ENCODE results near the gene NHEJ1. TPM values are rescaled to one million over a fixed set of nuclear protein-coding genes. Genes with fewer than 3 reads are reported as not detected.

Gene NHEJ1
- total and polyA plus RNA-seq, 7 experiments from 2014 or later: 11.4 to 32.7 (median 18.5) TPM

DNA sequence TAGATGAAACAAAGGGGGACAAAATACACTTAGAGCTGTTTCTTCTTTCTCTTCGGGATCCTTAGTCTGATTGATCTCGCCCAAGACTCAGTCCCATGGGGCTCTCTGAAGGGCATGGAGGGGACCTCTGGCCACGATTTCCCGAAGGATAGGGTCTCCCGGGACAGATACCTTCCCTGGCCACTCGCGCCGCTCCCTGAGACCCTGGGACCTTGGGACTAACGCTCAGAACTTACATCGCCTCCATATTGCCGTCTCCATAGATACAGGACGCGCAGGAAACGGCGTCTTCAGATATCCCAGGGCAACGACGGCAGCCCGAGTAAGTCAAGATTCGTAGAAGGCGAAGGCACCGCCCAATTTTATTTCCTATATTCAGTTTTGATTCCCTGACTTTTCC lies 119.4 kb downstream of the NHEJ1 start, which contains the start of gene CFAP65:
Gene CFAP65 (minus strand): TSS at position 265 of the 400 bp plus-strand sequence. CDS start 2,468 bp downstream, outside the sequence.
- peak within 1 kb of the TSS in 9 of 10 donors; percentile 28 to 83 (median 70) for H3K4me3 Mint-ChIP-seq
- H3K36me3 Mint-ChIP-seq: no peaks in the 10 kb centered on the region

DNA sequence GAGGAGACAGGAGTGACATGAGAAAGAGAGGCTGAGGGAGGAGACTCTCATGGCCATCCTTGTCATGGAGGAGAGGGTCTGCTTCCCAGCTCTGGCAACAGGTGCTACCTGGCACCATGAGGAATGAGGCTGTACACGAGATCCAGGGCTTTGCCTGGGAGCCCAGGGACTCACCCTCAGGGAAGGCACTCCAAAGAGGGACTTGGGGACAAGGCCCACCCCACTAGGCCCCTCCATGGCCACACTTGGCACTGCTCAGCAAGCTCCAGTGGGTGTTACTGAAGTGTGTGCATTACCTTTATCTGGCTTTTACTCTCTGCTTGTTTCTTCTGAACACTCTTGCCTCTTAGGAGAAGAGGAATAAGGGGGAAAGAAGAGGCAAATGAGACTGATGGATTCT lies 122.0 kb downstream of the NHEJ1 start:
- no peaks in the 10 kb centered on the region for H3K36me3 ChIP-seq (ENCODE audit: control insufficient read depth in 2 of 3, insufficient read depth in 3 of 3, low read length in 3 of 3)
- ChIA-PET POLR2A (no interaction called here), CTCF (interaction anchor here (0.6 kb wide), 2 partner anchors 23 to 115 kb away, joined by 3 to 4 read pairs; no protein-coding TSS in a partner anchor)
- no peak overlapping the region for H3K4me3 Mint-ChIP-seq
- intact Hi-C loops (cut with micrococcal nuclease): no loop called here
- H3K27me3 Mint-ChIP-seq: peaks cover 59 to 76% (median 71%) of the 10 kb centered on the region in 5 donors
- H3K9me3 Mint-ChIP-seq: peaks cover 0 to 6% (median 0%) of the 10 kb centered on the region in 11 donors
- peaks cover 0 to 7% of the 10 kb centered on the region in 2 donors for H3K27me3 ChIP-seq (ENCODE audit: control insufficient read depth in 2 of 2, insufficient read depth in 2 of 2, low read length in 2 of 2)
- no peak overlapping the region for H3K27ac Mint-ChIP-seq
- no peak overlapping the region for H3K4me3 ChIP-seq (ENCODE audit: low read length)
- H3K4me1 ChIP-seq (ENCODE audit: control insufficient read depth in 2 of 2, insufficient read depth in 2 of 2, low read length in 2 of 2): peaks cover 0 to 7% of the 10 kb centered on the region in 2 donors
- peaks cover 0 to 5% (median 0%) of the 10 kb centered on the region in 3 experiments for H3K9me3 ChIP-seq (ENCODE audit: control insufficient read depth in 2 of 3, low read length in 3 of 3)
- peaks cover 5 to 16% (median 11%) of the 10 kb centered on the region in 7 donors for H3K4me1 Mint-ChIP-seq
- ATAC-seq: no peak
- H3K36me3 Mint-ChIP-seq: no peaks in the 10 kb centered on the region
- DNase-seq: no peak
- H3K27ac ChIP-seq (ENCODE audit: low read depth, low read length): no peak overlapping the region

More for the DNA sequence above, 119.4 kb downstream of the NHEJ1 start, which contains the start of gene CFAP65:
- Histone ChIP-seq H3K36me3 (ENCODE audit: control insufficient read depth in 2 of 3, insufficient read depth in 3 of 3, low read length in 3 of 3) (no peaks in the 10 kb centered on the region), H3K4me3 (ENCODE audit: low read length) (no peak within 1 kb of the TSS), H3K27me3 (ENCODE audit: control insufficient read depth in 2 of 2, insufficient read depth in 2 of 2, low read length in 2 of 2) (peaks cover 0 to 12% of the 10 kb centered on the region in 2 donors), H3K27ac (ENCODE audit: low read depth, low read length) (no peak within 1 kb of the TSS), H3K9me3 (ENCODE audit: control insufficient read depth in 2 of 3, low read length in 3 of 3) (peaks cover 0 to 5% (median 0%) of the 10 kb centered on the region in 3 experiments), H3K4me1 (ENCODE audit: control insufficient read depth in 2 of 2, insufficient read depth in 2 of 2, low read length in 2 of 2) (peaks cover 0 to 7% of the 10 kb centered on the region in 2 donors)
- Mint-ChIP-seq H3K4me1 (peaks cover 5 to 16% (median 11%) of the 10 kb centered on the region in 7 donors), H3K27ac (no peak within 1 kb of the TSS), H3K9me3 (peaks cover 0 to 6% (median 0%) of the 10 kb centered on the region in 11 donors), H3K27me3 (peaks cover 54 to 78% (median 72%) of the 10 kb centered on the region in 5 donors)
- CTCF ChIA-PET: interaction anchor here (1.4 to 1.7 kb wide), 2 partner anchors 11 to 17 kb away, joined by 3 to 6 read pairs; no protein-coding TSS in a partner anchor
- POLR2A ChIA-PET: no interaction called here
- intact Hi-C loops (cut with micrococcal nuclease): no loop called here
- peak in 4 of 9 donors; percentile 25 to 45 (median 30) for DNase-seq
- peak; percentile 44 for ATAC-seq

DNA sequence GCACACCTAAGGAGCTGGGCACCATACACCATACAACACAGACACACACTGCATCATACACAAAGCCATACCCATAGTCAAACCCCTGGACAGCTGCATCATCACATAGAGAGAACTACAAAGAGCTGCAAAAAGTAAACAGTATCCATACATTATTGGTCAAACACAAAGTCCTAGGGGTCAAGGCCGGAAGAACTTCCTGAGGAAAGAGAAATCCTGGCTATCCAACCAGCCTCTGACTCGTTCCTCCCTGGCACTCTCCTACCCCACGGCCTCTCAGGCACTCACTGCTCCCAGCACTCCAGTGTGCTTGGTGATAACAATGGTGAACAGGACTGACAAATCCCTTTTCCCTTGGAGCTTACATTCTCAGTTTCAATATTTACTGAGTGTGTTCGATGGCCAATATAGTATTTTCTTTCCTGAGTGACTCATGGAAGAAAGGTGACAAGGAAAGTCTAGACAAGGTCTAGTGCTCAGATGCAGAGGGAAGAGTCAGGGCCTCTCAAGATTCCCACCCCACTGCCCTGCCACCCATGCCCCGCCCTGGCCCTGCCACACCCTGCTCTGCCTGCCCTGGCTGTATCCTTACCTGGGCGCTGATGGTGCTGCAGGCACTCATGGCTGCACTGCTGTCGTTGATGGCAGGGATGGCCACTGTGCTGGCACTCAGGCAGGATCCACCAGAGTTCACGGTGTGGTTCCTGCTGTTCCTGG lies 122.7 kb downstream of the NHEJ1 start:
- H3K36me3 ChIP-seq (ENCODE audit: control insufficient read depth in 2 of 3, insufficient read depth in 3 of 3, low read length in 3 of 3): no peaks in the 10 kb centered on the region
- H3K9me3 ChIP-seq (ENCODE audit: control insufficient read depth in 2 of 3, low read length in 3 of 3): peaks cover 0 to 5% (median 0%) of the 10 kb centered on the region in 3 experiments
- H3K4me1 ChIP-seq (ENCODE audit: control insufficient read depth in 2 of 2, insufficient read depth in 2 of 2, low read length in 2 of 2): peaks cover 0 to 7% of the 10 kb centered on the region in 2 donors
- peaks cover 58 to 76% (median 71%) of the 10 kb centered on the region in 5 donors for H3K27me3 Mint-ChIP-seq
- intact Hi-C loops (cut with micrococcal nuclease): no loop called here
- H3K9me3 Mint-ChIP-seq: peaks cover 0 to 6% (median 0%) of the 10 kb centered on the region in 11 donors
- ChIA-PET POLR2A (no interaction called here), CTCF (interaction anchor here (0.6 kb wide), 1 partner anchor 22 kb away, joined by 3 read pairs; no protein-coding TSS in a partner anchor)
- DNase-seq (no peak), ATAC-seq (no peak)
- no peak overlapping the region for H3K4me3 Mint-ChIP-seq
- H3K27me3 ChIP-seq (ENCODE audit: control insufficient read depth in 2 of 2, insufficient read depth in 2 of 2, low read length in 2 of 2): peaks cover 0 to 7% of the 10 kb centered on the region in 2 donors
- no peaks in the 10 kb centered on the region for H3K36me3 Mint-ChIP-seq
- H3K27ac Mint-ChIP-seq: no peak overlapping the region
- no peak overlapping the region for H3K4me3 ChIP-seq (ENCODE audit: low read length)
- H3K4me1 Mint-ChIP-seq: peaks cover 5 to 16% (median 11%) of the 10 kb centered on the region in 7 donors
- no peak overlapping the region for H3K27ac ChIP-seq (ENCODE audit: low read depth, low read length)

DNA sequence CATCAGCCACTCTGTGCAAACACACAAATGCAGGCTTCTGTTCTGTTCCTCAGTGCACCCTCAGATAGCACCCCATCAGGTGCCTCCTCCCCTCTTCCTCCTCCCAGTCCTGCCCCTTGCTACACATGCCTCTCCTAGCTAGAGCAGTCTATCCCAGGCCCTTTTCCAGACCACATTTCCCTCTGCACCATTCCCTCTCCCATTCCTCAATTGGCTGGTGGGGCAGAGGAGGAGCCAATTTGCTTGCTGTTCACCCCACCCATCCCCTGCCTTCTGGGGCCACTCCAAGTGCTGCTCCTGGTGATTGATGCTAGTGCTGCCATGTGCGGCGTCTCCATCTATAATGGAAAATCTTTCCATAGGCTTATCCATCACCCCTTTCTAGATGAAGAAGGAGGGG lies 124.7 kb downstream of the NHEJ1 start:
- Mint-ChIP-seq H3K27ac (peak overlapping the region in 1 of 9 donors; percentile 32), H3K4me3 (no peak overlapping the region), H3K9me3 (peaks cover 0 to 6% (median 0%) of the 10 kb centered on the region in 11 donors), H3K27me3 (peaks cover 45 to 75% (median 62%) of the 10 kb centered on the region in 5 donors), H3K4me1 (peaks cover 0 to 2% (median under 1%) of the 10 kb centered on the region in 7 donors), H3K36me3 (no peaks in the 10 kb centered on the region)
- Histone ChIP-seq H3K4me1 (ENCODE audit: control insufficient read depth in 2 of 2, insufficient read depth in 2 of 2, low read length in 2 of 2) (peaks cover 0 to under 1% of the 10 kb centered on the region in 2 donors), H3K27ac (ENCODE audit: low read depth, low read length) (no peak overlapping the region), H3K36me3 (ENCODE audit: control insufficient read depth in 2 of 3, insufficient read depth in 3 of 3, low read length in 3 of 3) (no peaks in the 10 kb centered on the region), H3K4me3 (ENCODE audit: low read length) (no peak overlapping the region), H3K9me3 (ENCODE audit: control insufficient read depth in 2 of 3, low read length in 3 of 3) (peaks cover 0 to 5% (median 0%) of the 10 kb centered on the region in 3 experiments), H3K27me3 (ENCODE audit: control insufficient read depth in 2 of 2, insufficient read depth in 2 of 2, low read length in 2 of 2) (peaks cover 0 to 3% of the 10 kb centered on the region in 2 donors)
- intact Hi-C loops (cut with micrococcal nuclease): no loop called here
- DNase-seq: no peak
- POLR2A ChIA-PET: no interaction called here
- no peak for ATAC-seq
- CTCF ChIA-PET: interaction anchor here (0.7 kb wide), 1 partner anchor 45 kb away, joined by 3 read pairs; no protein-coding TSS in a partner anchor

DNA sequence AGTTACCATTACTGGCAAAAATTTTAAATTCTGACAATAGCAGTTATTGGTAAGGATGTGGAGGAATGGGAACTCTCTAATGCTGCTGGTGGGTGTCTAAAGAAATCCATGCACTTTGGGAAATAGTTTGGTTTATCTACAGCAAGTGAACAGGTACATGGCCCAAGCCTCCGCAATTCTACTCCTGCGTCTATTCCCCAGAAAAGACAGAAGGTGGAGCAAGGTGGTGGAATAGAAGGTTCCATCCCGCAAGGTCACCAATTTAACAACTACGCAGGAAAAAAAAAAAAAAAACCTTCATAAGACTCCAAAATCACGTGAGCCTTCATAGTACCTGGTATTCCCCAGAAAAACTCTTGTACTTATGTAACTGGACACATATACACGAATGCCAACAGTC lies 125.8 kb downstream of the NHEJ1 start:
- Histone ChIP-seq H3K4me3 (ENCODE audit: low read length) (no peak overlapping the region), H3K27ac (ENCODE audit: low read depth, low read length) (no peak overlapping the region), H3K36me3 (ENCODE audit: control insufficient read depth in 2 of 3, insufficient read depth in 3 of 3, low read length in 3 of 3) (no peaks in the 10 kb centered on the region), H3K27me3 (ENCODE audit: control insufficient read depth in 2 of 2, insufficient read depth in 2 of 2, low read length in 2 of 2) (peaks cover 0 to 3% of the 10 kb centered on the region in 2 donors), H3K4me1 (ENCODE audit: control insufficient read depth in 2 of 2, insufficient read depth in 2 of 2, low read length in 2 of 2) (no peaks in the 10 kb centered on the region), H3K9me3 (ENCODE audit: control insufficient read depth in 2 of 3, low read length in 3 of 3) (peaks cover 0 to 5% (median 0%) of the 10 kb centered on the region in 3 experiments)
- no peak for DNase-seq
- Mint-ChIP-seq H3K27me3 (peaks cover 38 to 66% (median 55%) of the 10 kb centered on the region in 5 donors), H3K4me3 (no peak overlapping the region), H3K9me3 (peaks cover 0 to 6% (median 0%) of the 10 kb centered on the region in 11 donors), H3K27ac (no peak overlapping the region), H3K36me3 (no peaks in the 10 kb centered on the region), H3K4me1 (no peaks in the 10 kb centered on the region)
- ATAC-seq: no peak
- intact Hi-C loops (cut with micrococcal nuclease): no loop called here
- ChIA-PET CTCF (no interaction called here), POLR2A (no interaction called here)

DNA sequence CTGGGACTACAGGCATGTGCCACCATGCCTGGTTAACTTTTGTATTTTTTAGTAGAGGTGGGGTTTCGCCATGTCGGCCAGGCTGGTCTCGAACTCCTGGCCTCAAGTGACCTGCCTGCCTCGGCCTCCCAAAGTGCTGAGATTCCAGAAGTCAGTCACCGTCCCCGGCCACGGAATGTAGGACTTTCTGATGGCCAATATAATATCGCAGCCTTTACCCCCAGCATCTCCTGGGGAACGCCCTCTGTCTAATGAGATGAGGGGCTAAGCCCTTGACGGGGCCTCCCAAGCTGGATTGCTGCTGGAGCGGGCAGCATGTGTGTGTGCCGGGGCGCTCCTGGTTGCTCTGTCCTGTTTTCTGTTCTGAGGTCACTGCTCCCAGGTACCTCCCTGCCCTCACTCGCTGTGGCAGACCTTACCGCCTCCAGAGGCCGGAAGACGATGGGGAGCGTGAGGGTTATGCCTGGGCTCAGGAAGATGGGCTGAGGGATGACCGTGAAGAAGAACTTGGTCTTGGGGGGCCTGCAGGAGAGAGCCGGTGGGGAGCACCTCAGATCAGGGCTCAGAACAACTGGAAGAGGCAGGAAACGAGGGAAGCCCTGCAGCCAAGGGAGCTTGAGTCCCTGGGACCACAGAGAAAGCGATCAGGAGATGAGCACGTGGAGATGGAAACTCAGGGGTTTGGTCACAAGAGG lies 128.4 kb downstream of the NHEJ1 start:
- no peak overlapping the region for H3K4me3 ChIP-seq (ENCODE audit: low read length)
- no peak overlapping the region for H3K27ac ChIP-seq (ENCODE audit: low read depth, low read length)
- H3K27me3 ChIP-seq (ENCODE audit: control insufficient read depth in 2 of 2, insufficient read depth in 2 of 2, low read length in 2 of 2): peaks cover 0 to 3% of the 10 kb centered on the region in 2 donors
- no peaks in the 10 kb centered on the region for H3K4me1 ChIP-seq (ENCODE audit: control insufficient read depth in 2 of 2, insufficient read depth in 2 of 2, low read length in 2 of 2)
- Mint-ChIP-seq H3K4me3 (no peak overlapping the region), H3K36me3 (no peaks in the 10 kb centered on the region), H3K4me1 (no peaks in the 10 kb centered on the region), H3K27ac (no peak overlapping the region), H3K9me3 (no peaks in the 10 kb centered on the region), H3K27me3 (peaks cover 27 to 56% (median 38%) of the 10 kb centered on the region in 5 donors)
- CTCF ChIA-PET: no interaction called here
- POLR2A ChIA-PET: no interaction called here
- DNase-seq: no peak
- ATAC-seq: no peak
- no peaks in the 10 kb centered on the region for H3K36me3 ChIP-seq (ENCODE audit: control insufficient read depth in 2 of 3, insufficient read depth in 3 of 3, low read length in 3 of 3)
- no peaks in the 10 kb centered on the region for H3K9me3 ChIP-seq (ENCODE audit: control insufficient read depth in 2 of 3, low read length in 3 of 3)
- intact Hi-C loops (cut with micrococcal nuclease): no loop called here

All from naive thymus-derived CD4-positive, alpha-beta T cell (primary cell).